Measurements from ENCODE around the gene HNF4A. TPM values are rescaled to one million over a fixed set of nuclear protein-coding genes. Genes with fewer than 3 reads are reported as not detected.

The HNF4A gene
- total RNA-seq, 1 experiment from 2014 or later = 0.15 TPM

DNA sequence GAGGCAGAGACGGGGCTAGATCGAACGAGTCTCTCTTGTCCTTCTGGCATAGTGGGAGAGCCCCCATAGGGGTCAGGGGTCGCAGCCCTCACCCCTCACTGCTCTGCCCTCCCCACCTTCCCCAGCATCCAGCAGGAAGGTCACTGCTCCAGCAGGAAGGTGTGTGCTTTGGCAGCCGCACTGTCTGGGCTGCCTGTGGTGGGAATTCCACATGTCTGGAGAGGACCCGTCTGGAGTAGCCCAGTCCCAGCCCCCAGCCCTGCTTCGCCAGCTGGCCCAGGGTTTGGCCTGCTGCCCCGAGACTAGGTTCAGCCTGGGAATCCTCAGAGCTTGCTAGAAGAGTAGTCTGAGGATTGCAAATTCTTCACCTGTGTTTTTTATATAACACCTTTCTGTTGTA, 21.2 kb upstream of the HNF4A start:
- Mint-ChIP-seq H3K4me3 (no peak overlapping the region), H3K36me3 (no peaks in the 10 kb centered on the region), H3K9me3 (no peaks in the 10 kb centered on the region), H3K27me3 (ENCODE audit: low read depth) (no peaks in the 10 kb centered on the region; the same call in 1 of the 2 replicates), H3K4me1 (peaks cover 20% of the 10 kb centered on the region), H3K27ac (no peak overlapping the region)
- DNase-seq (ENCODE audit: low spot score) (no peak), ATAC-seq (no peak)
- CTCF ChIA-PET = no interaction called here
- POLR2A ChIA-PET = no interaction called here
- TF ChIP-seq, protein P1, sequence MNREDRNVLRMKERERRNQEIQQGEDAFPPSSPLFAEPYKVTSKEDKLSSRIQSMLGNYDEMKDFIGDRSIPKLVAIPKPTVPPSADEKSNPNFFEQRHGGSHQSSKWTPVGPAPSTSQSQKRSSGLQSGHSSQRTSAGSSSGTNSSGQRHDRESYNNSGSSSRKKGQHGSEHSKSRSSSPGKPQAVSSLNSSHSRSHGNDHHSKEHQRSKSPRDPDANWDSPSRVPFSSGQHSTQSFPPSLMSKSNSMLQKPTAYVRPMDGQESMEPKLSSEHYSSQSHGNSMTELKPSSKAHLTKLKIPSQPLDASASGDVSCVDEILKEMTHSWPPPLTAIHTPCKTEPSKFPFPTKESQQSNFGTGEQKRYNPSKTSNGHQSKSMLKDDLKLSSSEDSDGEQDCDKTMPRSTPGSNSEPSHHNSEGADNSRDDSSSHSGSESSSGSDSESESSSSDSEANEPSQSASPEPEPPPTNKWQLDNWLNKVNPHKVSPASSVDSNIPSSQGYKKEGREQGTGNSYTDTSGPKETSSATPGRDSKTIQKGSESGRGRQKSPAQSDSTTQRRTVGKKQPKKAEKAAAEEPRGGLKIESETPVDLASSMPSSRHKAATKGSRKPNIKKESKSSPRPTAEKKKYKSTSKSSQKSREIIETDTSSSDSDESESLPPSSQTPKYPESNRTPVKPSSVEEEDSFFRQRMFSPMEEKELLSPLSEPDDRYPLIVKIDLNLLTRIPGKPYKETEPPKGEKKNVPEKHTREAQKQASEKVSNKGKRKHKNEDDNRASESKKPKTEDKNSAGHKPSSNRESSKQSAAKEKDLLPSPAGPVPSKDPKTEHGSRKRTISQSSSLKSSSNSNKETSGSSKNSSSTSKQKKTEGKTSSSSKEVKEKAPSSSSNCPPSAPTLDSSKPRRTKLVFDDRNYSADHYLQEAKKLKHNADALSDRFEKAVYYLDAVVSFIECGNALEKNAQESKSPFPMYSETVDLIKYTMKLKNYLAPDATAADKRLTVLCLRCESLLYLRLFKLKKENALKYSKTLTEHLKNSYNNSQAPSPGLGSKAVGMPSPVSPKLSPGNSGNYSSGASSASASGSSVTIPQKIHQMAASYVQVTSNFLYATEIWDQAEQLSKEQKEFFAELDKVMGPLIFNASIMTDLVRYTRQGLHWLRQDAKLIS (CRISPR knock-in tag; IDR thresholded peaks at IDR 0.05; ENCODE audit: borderline replicate concordance) = no peak
- no peak for TF ChIP-seq MXD4 (CRISPR knock-in tag; IDR thresholded peaks at IDR 0.05; ENCODE audit: borderline replicate concordance)
- TF ChIP-seq, protein P2, sequence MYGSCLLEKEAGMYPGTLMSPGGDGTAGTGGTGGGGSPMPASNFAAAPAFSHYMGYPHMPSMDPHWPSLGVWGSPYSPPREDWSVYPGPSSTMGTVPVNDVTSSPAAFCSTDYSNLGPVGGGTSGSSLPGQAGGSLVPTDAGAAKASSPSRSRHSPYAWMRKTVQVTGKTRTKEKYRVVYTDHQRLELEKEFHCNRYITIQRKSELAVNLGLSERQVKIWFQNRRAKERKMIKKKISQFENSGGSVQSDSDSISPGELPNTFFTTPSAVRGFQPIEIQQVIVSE (CRISPR knock-in tag; IDR thresholded peaks at IDR 0.05; ENCODE audit: borderline replicate concordance) = no peak

DNA sequence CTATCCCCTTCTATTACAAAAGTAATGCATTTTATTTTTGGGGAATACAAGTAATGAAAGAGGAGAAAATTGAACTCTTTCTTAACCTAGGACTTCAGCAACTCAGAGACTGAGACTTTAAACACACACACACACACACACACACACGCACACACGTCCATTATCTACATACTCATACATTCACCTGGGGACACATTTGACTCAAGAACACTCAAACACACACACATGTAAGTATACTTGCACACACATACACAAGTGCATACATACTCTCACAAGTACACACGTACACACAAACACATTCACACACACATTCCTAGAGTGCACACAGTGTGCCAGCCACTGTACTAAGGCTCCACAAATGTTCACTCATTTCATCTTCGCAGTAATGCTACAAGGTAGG, 20.8 kb upstream of the HNF4A start:
- TF ChIP-seq SP1 (CRISPR knock-in tag; conservative IDR thresholded peaks at IDR 0.05) = no peak
- TF ChIP-seq, protein P2 (CRISPR knock-in tag; IDR thresholded peaks at IDR 0.05; ENCODE audit: borderline replicate concordance) = no peak
- TF ChIP-seq IRF2 (CRISPR knock-in tag; IDR thresholded peaks at IDR 0.05; ENCODE audit: borderline replicate concordance, low read depth) = no peak
- TF ChIP-seq, protein P3, sequence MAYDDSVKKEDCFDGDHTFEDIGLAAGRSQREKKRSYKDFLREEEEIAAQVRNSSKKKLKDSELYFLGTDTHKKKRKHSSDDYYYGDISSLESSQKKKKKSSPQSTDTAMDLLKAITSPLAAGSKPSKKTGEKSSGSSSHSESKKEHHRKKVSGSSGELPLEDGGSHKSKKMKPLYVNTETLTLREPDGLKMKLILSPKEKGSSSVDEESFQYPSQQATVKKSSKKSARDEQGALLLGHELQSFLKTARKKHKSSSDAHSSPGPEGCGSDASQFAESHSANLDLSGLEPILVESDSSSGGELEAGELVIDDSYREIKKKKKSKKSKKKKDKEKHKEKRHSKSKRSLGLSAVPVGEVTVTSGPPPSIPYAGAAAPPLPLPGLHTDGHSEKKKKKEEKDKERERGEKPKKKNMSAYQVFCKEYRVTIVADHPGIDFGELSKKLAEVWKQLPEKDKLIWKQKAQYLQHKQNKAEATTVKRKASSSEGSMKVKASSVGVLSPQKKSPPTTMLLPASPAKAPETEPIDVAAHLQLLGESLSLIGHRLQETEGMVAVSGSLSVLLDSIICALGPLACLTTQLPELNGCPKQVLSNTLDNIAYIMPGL (CRISPR knock-in tag; IDR thresholded peaks at IDR 0.05) = no peak
- TF ChIP-seq, protein P4, sequence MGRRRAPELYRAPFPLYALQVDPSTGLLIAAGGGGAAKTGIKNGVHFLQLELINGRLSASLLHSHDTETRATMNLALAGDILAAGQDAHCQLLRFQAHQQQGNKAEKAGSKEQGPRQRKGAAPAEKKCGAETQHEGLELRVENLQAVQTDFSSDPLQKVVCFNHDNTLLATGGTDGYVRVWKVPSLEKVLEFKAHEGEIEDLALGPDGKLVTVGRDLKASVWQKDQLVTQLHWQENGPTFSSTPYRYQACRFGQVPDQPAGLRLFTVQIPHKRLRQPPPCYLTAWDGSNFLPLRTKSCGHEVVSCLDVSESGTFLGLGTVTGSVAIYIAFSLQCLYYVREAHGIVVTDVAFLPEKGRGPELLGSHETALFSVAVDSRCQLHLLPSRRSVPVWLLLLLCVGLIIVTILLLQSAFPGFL (CRISPR knock-in tag; IDR thresholded peaks at IDR 0.05; ENCODE audit: borderline replicate concordance) = no peak
- TF ChIP-seq NR3C1 (CRISPR knock-in tag; conservative IDR thresholded peaks at IDR 0.05; ENCODE audit: low read depth) = no peak
- TF ChIP-seq CREB1 (CRISPR knock-in tag; IDR thresholded peaks at IDR 0.05) = no peak
- no peak for TF ChIP-seq FOXP1 (CRISPR knock-in tag; IDR thresholded peaks at IDR 0.05; ENCODE audit: borderline replicate concordance)
- H3K4me1 Mint-ChIP-seq = peaks cover 20% of the 10 kb centered on the region
- H3K27ac Mint-ChIP-seq = no peak overlapping the region
- no peak overlapping the region for H3K4me3 Mint-ChIP-seq
- no peaks in the 10 kb centered on the region for H3K9me3 Mint-ChIP-seq
- DNase-seq (ENCODE audit: low spot score) = no peak
- ChIA-PET CTCF (no interaction called here), POLR2A (no interaction called here)
- no peak for ATAC-seq
- no peaks in the 10 kb centered on the region for H3K36me3 Mint-ChIP-seq
- no peaks in the 10 kb centered on the region; the same call in 1 of the 2 replicates for H3K27me3 Mint-ChIP-seq (ENCODE audit: low read depth)

DNA sequence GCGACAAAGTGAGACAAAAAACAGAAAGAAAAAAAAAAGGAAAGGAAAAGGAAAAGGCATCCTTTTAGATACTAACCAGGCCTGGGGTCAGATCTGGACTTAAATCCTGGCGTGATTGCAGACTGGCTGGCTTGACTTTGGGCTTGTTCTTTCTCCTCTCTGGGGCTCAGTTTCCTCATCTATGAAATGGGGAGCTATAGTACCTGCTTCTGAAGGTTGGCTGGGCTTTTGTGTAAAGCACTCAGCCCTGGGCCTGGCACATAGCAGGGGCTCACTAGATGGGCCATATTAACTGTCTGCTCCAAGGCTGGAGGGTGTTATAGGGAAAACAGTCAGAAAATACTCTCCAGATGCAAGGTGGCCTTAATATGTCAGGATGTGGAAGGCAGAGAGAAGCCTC, 19.8 kb upstream of the HNF4A start:
- Mint-ChIP-seq H3K4me1 (peaks cover 18% of the 10 kb centered on the region), H3K4me3 (no peak overlapping the region), H3K9me3 (no peaks in the 10 kb centered on the region), H3K36me3 (no peaks in the 10 kb centered on the region), H3K27me3 (ENCODE audit: low read depth) (no peaks in the 10 kb centered on the region; the same call in 1 of the 2 replicates), H3K27ac (no peak overlapping the region)
- POLR2A ChIA-PET = interaction anchor here (0.7 kb wide), 1 partner anchor 39 kb away, joined by 3 read pairs; no protein-coding TSS in a partner anchor
- ATAC-seq (no peak), DNase-seq (ENCODE audit: low spot score) (no peak)
- CTCF ChIA-PET = no interaction called here
- TF ChIP-seq PRRX2 (CRISPR knock-in tag; IDR thresholded peaks at IDR 0.05) = no peak
- TF ChIP-seq GABPB1 (CRISPR knock-in tag; IDR thresholded peaks at IDR 0.05) = no peak
- TF ChIP-seq, protein P5, sequence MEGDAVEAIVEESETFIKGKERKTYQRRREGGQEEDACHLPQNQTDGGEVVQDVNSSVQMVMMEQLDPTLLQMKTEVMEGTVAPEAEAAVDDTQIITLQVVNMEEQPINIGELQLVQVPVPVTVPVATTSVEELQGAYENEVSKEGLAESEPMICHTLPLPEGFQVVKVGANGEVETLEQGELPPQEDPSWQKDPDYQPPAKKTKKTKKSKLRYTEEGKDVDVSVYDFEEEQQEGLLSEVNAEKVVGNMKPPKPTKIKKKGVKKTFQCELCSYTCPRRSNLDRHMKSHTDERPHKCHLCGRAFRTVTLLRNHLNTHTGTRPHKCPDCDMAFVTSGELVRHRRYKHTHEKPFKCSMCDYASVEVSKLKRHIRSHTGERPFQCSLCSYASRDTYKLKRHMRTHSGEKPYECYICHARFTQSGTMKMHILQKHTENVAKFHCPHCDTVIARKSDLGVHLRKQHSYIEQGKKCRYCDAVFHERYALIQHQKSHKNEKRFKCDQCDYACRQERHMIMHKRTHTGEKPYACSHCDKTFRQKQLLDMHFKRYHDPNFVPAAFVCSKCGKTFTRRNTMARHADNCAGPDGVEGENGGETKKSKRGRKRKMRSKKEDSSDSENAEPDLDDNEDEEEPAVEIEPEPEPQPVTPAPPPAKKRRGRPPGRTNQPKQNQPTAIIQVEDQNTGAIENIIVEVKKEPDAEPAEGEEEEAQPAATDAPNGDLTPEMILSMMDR (IDR thresholded peaks at IDR 0.05) = no peak
- no peak for TF ChIP-seq ETV6 (CRISPR knock-in tag; IDR thresholded peaks at IDR 0.05)
- TF ChIP-seq, protein P6, sequence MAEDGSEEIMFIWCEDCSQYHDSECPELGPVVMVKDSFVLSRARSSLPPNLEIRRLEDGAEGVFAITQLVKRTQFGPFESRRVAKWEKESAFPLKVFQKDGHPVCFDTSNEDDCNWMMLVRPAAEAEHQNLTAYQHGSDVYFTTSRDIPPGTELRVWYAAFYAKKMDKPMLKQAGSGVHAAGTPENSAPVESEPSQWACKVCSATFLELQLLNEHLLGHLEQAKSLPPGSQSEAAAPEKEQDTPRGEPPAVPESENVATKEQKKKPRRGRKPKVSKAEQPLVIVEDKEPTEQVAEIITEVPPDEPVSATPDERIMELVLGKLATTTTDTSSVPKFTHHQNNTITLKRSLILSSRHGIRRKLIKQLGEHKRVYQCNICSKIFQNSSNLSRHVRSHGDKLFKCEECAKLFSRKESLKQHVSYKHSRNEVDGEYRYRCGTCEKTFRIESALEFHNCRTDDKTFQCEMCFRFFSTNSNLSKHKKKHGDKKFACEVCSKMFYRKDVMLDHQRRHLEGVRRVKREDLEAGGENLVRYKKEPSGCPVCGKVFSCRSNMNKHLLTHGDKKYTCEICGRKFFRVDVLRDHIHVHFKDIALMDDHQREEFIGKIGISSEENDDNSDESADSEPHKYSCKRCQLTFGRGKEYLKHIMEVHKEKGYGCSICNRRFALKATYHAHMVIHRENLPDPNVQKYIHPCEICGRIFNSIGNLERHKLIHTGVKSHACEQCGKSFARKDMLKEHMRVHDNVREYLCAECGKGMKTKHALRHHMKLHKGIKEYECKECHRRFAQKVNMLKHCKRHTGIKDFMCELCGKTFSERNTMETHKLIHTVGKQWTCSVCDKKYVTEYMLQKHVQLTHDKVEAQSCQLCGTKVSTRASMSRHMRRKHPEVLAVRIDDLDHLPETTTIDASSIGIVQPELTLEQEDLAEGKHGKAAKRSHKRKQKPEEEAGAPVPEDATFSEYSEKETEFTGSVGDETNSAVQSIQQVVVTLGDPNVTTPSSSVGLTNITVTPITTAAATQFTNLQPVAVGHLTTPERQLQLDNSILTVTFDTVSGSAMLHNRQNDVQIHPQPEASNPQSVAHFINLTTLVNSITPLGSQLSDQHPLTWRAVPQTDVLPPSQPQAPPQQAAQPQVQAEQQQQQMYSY (CRISPR knock-in tag; IDR thresholded peaks at IDR 0.05) = no peak
- no peak for TF ChIP-seq KAT7 (CRISPR knock-in tag; IDR thresholded peaks at IDR 0.05; ENCODE audit: borderline replicate concordance)
- TF ChIP-seq ZNF416 (CRISPR knock-in tag; IDR thresholded peaks at IDR 0.05) = no peak
- TF ChIP-seq NR1H2 (CRISPR knock-in tag; IDR thresholded peaks at IDR 0.05) = no peak
